GM23338 (cell line): ENCODE results near the gene CARD9.

ENCODE experiments used
- EZH2phosphoT487 ChIP-seq: fragments of 200-600 bp; sonication (generic); IDR thresholded peaks from one replicate; pipeline ENCODE4 v1.8.1; 2018; ENCODE audit warnings: antibody characterized with exemption; ENCODE audit not compliant: unreplicated experiment
- JUNB ChIP-seq: IDR thresholded peaks from one replicate; pipeline ENCODE4 v1.6.1; 2016; ENCODE audit warnings: antibody characterized with exemption; ENCODE audit not compliant: unreplicated experiment
- REST ChIP-seq: IDR thresholded peaks from one replicate; pipeline ENCODE4 v1.6.1; 2018; ENCODE audit warnings: antibody characterized with exemption; ENCODE audit not compliant: unreplicated experiment
- TF ChIP-seq, protein P1 (sequence below), 2 experiments: fragments of 200-600 bp in 1 of 2; sonication (generic) in 1 of 2; conservative IDR thresholded peaks; 2 replicates each; pipeline versions ENCODE4 v1.5.1 to v1.6.1; 2016 to 2017; ENCODE audit warnings: antibody characterized with exemption in 2 of 2, low read depth in 2 of 2, mild to moderate bottlenecking in 2 of 2, moderate library complexity in 1 of 2
- TF ChIP-seq, protein P2 (sequence below): IDR thresholded peaks from 2 replicates; pipeline ENCODE4 v1.6.1; 2016; ENCODE audit warnings: antibody characterized with exemption

DNA sequence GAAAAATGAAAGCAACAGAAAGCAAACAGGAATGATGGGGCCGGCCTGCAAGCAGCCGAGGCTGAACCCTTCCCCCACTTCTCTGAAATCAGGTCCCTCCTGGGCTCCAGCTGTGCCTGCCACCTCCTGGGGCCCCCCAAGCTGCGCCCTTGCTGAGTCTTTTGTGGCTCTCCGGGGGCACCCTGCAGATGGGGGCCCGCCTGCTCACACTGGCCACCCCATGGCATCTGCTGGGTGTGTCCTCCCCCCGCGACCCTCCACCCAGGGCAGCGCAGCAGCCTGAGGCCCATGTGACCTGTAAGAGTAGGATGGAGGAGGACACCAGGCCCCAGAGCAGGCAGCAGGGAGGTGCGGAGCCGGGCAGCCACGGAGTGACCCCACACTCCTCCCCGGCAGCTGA, 40.4 kb downstream of the CARD9 start:
- TF ChIP-seq JUNB = no peak
- TF ChIP-seq, protein P1, sequence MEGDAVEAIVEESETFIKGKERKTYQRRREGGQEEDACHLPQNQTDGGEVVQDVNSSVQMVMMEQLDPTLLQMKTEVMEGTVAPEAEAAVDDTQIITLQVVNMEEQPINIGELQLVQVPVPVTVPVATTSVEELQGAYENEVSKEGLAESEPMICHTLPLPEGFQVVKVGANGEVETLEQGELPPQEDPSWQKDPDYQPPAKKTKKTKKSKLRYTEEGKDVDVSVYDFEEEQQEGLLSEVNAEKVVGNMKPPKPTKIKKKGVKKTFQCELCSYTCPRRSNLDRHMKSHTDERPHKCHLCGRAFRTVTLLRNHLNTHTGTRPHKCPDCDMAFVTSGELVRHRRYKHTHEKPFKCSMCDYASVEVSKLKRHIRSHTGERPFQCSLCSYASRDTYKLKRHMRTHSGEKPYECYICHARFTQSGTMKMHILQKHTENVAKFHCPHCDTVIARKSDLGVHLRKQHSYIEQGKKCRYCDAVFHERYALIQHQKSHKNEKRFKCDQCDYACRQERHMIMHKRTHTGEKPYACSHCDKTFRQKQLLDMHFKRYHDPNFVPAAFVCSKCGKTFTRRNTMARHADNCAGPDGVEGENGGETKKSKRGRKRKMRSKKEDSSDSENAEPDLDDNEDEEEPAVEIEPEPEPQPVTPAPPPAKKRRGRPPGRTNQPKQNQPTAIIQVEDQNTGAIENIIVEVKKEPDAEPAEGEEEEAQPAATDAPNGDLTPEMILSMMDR (conservative IDR thresholded peaks at IDR 0.05; ENCODE audit: low read depth in 2 of 2) = no peak
- no peak for TF ChIP-seq REST
- no peak for TF ChIP-seq EZH2phosphoT487
- TF ChIP-seq, protein P2, sequence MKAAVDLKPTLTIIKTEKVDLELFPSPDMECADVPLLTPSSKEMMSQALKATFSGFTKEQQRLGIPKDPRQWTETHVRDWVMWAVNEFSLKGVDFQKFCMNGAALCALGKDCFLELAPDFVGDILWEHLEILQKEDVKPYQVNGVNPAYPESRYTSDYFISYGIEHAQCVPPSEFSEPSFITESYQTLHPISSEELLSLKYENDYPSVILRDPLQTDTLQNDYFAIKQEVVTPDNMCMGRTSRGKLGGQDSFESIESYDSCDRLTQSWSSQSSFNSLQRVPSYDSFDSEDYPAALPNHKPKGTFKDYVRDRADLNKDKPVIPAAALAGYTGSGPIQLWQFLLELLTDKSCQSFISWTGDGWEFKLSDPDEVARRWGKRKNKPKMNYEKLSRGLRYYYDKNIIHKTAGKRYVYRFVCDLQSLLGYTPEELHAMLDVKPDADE = no peak
